ENCODE data around the gene PURB. TPM values are rescaled to one million over a fixed set of nuclear protein-coding genes. Genes with fewer than 3 reads are reported as not detected.

The PURB gene
- total and polyA plus RNA-seq, 3 donors from 2014 or later = 14.7 to 23.9 (median 22.4) TPM

DNA sequence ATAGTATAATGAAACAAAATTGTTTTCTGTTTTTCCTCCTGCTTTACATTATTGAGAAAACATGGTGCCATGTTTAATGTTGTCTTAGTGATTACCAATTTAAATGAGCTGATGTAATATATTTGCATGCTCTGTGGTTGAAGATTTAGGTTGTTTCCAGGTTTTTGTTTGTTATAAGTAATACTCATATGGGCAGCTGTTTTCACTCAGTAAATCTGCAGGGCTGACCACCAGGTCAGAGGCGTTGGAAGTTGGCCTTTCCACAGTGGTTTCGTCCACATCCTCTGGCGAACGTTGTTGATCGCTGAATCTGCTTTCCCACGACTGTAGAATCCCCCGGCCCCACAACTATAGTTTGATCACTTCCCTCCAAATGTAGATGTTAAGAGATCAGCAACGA, 21.6 kb upstream of the PURB start:
- intact Hi-C loops (cut with DNase I; ENCODE audit: low total_unique reads) = no loop called here
- TF ChIP-seq, protein P1, sequence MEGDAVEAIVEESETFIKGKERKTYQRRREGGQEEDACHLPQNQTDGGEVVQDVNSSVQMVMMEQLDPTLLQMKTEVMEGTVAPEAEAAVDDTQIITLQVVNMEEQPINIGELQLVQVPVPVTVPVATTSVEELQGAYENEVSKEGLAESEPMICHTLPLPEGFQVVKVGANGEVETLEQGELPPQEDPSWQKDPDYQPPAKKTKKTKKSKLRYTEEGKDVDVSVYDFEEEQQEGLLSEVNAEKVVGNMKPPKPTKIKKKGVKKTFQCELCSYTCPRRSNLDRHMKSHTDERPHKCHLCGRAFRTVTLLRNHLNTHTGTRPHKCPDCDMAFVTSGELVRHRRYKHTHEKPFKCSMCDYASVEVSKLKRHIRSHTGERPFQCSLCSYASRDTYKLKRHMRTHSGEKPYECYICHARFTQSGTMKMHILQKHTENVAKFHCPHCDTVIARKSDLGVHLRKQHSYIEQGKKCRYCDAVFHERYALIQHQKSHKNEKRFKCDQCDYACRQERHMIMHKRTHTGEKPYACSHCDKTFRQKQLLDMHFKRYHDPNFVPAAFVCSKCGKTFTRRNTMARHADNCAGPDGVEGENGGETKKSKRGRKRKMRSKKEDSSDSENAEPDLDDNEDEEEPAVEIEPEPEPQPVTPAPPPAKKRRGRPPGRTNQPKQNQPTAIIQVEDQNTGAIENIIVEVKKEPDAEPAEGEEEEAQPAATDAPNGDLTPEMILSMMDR (IDR thresholded peaks at IDR 0.05) = no peak
- H3K36me3 ChIP-seq (ENCODE audit: low read depth, missing control alignments) = no peaks in the 10 kb centered on the region
- 77 to 90% methylated on average over 8 of the region's 8 CpGs for WGBS, 2 donors
- H3K4me3 ChIP-seq = no peak overlapping the region
- no peaks in the 10 kb centered on the region for H3K4me1 ChIP-seq
- DNase-seq = no peak
- H3K27ac ChIP-seq = no peak overlapping the region
- no peaks in the 10 kb centered on the region for H3K9me3 ChIP-seq
- H3K27me3 ChIP-seq = no peaks in the 10 kb centered on the region

DNA sequence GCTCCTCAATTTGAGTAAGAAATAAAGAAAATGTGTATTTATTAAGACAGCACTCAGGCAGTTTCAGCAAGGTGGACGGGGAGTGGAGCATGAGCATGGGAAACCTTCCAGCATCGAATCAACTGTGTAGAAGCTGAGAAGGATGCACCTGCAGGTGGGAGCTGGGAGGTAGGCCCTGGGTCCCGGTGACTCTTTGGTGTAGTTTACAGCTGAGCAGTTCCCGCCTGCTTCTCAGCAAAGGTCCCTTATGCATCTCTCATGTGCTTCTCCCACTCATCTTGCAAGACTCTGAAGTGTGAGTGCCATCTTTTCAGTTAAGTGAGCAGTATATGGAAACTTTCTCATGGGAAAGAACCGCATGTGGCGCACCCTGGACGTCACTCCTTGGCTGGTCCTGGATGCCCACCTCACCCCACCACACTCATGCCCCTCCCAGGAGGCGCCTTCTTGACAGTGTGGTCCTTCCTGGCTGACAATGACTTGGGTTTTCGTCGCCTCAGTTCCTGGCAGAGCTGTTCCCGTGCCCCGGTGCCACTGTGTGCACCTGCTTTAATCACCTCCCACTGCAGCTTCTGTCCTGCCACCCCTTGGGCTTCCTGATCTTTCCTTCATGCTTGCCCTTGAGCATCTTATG, 19.8 kb upstream of the PURB start:
- TF ChIP-seq POLR2A (IDR thresholded peaks at IDR 0.05) = no peak
- WGBS, 2 donors = 83 to 89% methylated on average over 12 of the region's 12 CpGs

DNA sequence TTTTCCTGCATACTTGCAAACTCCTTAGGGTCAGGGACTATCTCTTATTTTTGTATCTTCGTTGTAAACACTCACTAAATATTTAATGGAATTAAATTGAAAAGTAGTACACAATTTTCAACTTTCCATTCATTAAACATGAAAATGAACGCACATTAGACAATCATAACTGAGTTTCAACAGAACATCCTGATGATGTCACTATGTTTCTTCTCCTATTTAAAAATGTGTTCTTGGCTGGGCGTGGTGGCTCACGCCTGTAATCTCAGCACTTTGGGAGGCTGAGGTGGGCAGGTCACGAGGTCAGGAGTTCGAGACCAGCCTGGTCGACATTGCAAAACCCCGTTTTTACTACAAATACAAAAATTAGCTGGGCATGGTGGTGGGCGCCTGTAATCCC, 14.1 kb upstream of the PURB start:
- no peaks in the 10 kb centered on the region for H3K9me3 ChIP-seq
- 74 to 89% methylated on average over 9 of the region's 9 CpGs for WGBS, 2 donors

More for the DNA sequence above, 19.8 kb upstream of the PURB start:
- no peaks in the 10 kb centered on the region for H3K9me3 ChIP-seq
- no peak overlapping the region for H3K27ac ChIP-seq
- no peak for DNase-seq
- no peaks in the 10 kb centered on the region for H3K27me3 ChIP-seq
- intact Hi-C loops (cut with DNase I; ENCODE audit: low total_unique reads) = no loop called here
- no peaks in the 10 kb centered on the region for H3K4me1 ChIP-seq
- no peak overlapping the region for H3K4me3 ChIP-seq
- H3K36me3 ChIP-seq (ENCODE audit: low read depth, missing control alignments) = no peaks in the 10 kb centered on the region

DNA sequence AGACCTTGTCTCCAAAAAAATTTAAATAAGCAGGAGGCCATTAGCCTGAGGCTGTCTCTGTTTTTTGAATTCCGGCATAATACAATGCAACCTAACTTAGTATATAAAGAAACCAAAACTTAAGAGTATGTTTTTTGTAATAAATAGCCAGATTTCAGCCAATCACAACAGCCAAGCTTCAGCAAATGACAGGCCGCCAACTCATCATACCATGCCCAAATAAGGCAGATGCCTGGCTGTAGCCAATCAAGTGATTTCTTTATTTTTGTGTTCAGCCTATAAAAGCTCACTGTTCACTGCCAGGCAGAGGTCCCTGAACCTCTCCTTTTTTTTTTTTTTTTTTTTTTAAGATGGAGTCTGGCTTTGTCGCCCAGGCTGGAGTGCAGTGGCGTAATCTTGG, 12.7 kb upstream of the PURB start:
- H3K9me3 ChIP-seq = no peaks in the 10 kb centered on the region
- intact Hi-C loops (cut with DNase I; ENCODE audit: low total_unique reads) = no loop called here
- no peaks in the 10 kb centered on the region for H3K36me3 ChIP-seq (ENCODE audit: low read depth, missing control alignments)
- WGBS, 2 donors = 81 to 82% methylated on average over 4 of the region's 4 CpGs
- H3K27ac ChIP-seq = no peak overlapping the region
- no peaks in the 10 kb centered on the region for H3K4me1 ChIP-seq
- no peak overlapping the region for H3K4me3 ChIP-seq
- H3K27me3 ChIP-seq = no peaks in the 10 kb centered on the region
- no peak for DNase-seq
- TF ChIP-seq, protein P1 (IDR thresholded peaks at IDR 0.05) = no peak
- TF ChIP-seq POLR2A (IDR thresholded peaks at IDR 0.05) = no peak

More for the DNA sequence above, 14.1 kb upstream of the PURB start:
- no peaks in the 10 kb centered on the region for H3K4me1 ChIP-seq
- H3K27me3 ChIP-seq = no peaks in the 10 kb centered on the region
- no peaks in the 10 kb centered on the region for H3K36me3 ChIP-seq (ENCODE audit: low read depth, missing control alignments)
- no peak for DNase-seq
- no peak overlapping the region for H3K4me3 ChIP-seq
- H3K27ac ChIP-seq = no peak overlapping the region
- intact Hi-C loops (cut with DNase I; ENCODE audit: low total_unique reads) = no loop called here
- no peak for TF ChIP-seq POLR2A (IDR thresholded peaks at IDR 0.05)
- TF ChIP-seq, protein P1 (IDR thresholded peaks at IDR 0.05) = no peak

DNA sequence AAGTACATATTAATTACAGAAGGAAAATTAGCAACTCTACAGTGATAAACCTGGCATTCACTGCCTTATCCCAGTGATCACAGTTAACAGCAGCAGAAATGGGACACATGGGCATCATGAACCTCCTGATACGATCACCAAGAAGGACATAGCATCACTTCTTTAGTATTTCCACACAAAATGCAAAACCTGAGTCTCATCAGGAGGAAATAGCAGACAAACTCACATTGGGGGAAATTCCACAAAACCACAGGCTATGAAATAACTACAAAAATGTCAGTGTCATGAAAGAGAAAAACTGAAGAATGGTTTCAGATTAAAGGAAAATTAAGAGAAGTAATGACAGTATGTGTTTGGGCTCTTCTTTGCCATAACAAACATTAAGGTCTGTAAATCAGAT, 12.0 kb upstream of the PURB start:
- TF ChIP-seq, protein P1 (IDR thresholded peaks at IDR 0.05) = no peak
- no peak for TF ChIP-seq POLR2A (IDR thresholded peaks at IDR 0.05)
- no peak for DNase-seq
- Histone ChIP-seq H3K36me3 (ENCODE audit: low read depth, missing control alignments) (no peaks in the 10 kb centered on the region), H3K27ac (no peak overlapping the region), H3K4me1 (no peaks in the 10 kb centered on the region), H3K27me3 (no peaks in the 10 kb centered on the region), H3K9me3 (no peaks in the 10 kb centered on the region), H3K4me3 (no peak overlapping the region)
- intact Hi-C loops (cut with DNase I; ENCODE audit: low total_unique reads) = no loop called here
- WGBS, 2 donors = 95 to 100% methylated on average over 1 of the region's 1 CpG
